AG09309 (cell line): ENCODE measurements around the gene IGSF9.

Experiments
- DNase-seq: peaks from one replicate; pipeline ENCODE4 v3.0.0-alpha.2; 2010; ENCODE audit warnings: low read depth
- H3K4me3 ChIP-seq: 2 replicates; pipeline ENCODE4 v1.5.1; 2011; ENCODE audit warnings: mild to moderate bottlenecking, low read depth, low read length, moderate library complexity; ENCODE audit not compliant: control insufficient read depth
- CTCF ChIP-seq: IDR thresholded peaks from 2 replicates; pipeline ENCODE4 v1.5.1; 2011; ENCODE audit warnings: mild to moderate bottlenecking, low read depth, low read length, inconsistent platforms; ENCODE audit not compliant: insufficient read depth, control insufficient read depth; ENCODE audit errors: missing control alignments

Gene IGSF9

GRCh38 chr1:159977364-159978106 is 32.1 kb upstream of the IGSF9 start:
- TF ChIP-seq CTCF: no peak
- DNase-seq: no peak

GRCh38 chr1:159974350-159974965 is 29.0 kb upstream of the IGSF9 start:
- H3K4me3 ChIP-seq: no peak overlapping the region
- no peak for TF ChIP-seq CTCF
- no peak for DNase-seq

More at GRCh38 chr1:159977364-159978106, 32.1 kb upstream of the IGSF9 start:
- H3K4me3 ChIP-seq: no peak overlapping the region

GRCh38 chr1:159973350-159973940 is 28.0 kb upstream of the IGSF9 start:
- no peak overlapping the region for H3K4me3 ChIP-seq
- DNase-seq: no peak
- TF ChIP-seq CTCF: no peak

GRCh38 chr1:159972443-159973205 is 27.2 kb upstream of the IGSF9 start:
- TF ChIP-seq CTCF: no peak
- no peak overlapping the region for H3K4me3 ChIP-seq

GRCh38 chr1:159970932-159971342 is 25.5 kb upstream of the IGSF9 start:
- H3K4me3 ChIP-seq: no peak overlapping the region
- no peak for TF ChIP-seq CTCF
- DNase-seq: no peak

More at GRCh38 chr1:159972443-159973205, 27.2 kb upstream of the IGSF9 start:
- no peak for DNase-seq

GRCh38 chr1:159968901-159969300 is 23.5 kb upstream of the IGSF9 start:
- no peak overlapping the region for H3K4me3 ChIP-seq
- no peak for TF ChIP-seq CTCF

More at GRCh38 chr1:159968901-159969300, 23.5 kb upstream of the IGSF9 start:
- DNase-seq: no peak
